HCT116 (cell line): ENCODE measurements around the gene APP. TPM values are rescaled to one million over a fixed set of nuclear protein-coding genes. Genes with fewer than 3 reads are reported as not detected.

Experiments
- ATAC-seq: fragments of 200-7000 bp; cut with Tn5 transposase; 2 replicates; pipeline ENCODE4 v1.9.1; 2020; ENCODE audit warnings: mild to moderate bottlenecking, moderate library complexity
- BruUV-seq: library from RNA; stranded (reverse); fragments of 400-500 nt; replicated peaks from 2 replicates; lab custom pipeline; 2021; lab: Mats Ljungman, UMichigan
- CTCF ChIA-PET: fragments of 300-600 bp; sonication (Branson Sonifier 250); formaldehyde crosslinking; loops from one replicate; lab custom pipeline; 2021; ENCODE audit warnings: antibody characterized with exemption; lab: Charles Lee
- POLR2A ChIA-PET: fragments of 300-600, 350-600 bp; sonication (Branson Sonifier 250); formaldehyde crosslinking; loops from one replicate; lab custom pipeline; 2021; ENCODE audit warnings: antibody characterized with exemption; lab: Charles Lee
- RAD21 ChIA-PET, 2 experiments: fragments of 300-600 bp; sonication (Branson Sonifier 250); formaldehyde crosslinking; loops; one replicate each; lab custom pipeline; 2023; ENCODE audit warnings: low total read pairs in 2 of 2; ENCODE audit not compliant: uncharacterized antibody in 2 of 2, unreplicated experiment in 2 of 2, low non-redundant PET in 1 of 2; lab: Charles Lee
- DNase-seq: peaks from one replicate; pipeline ENCODE4 v3.0.0-alpha.2; 2010; ENCODE audit warnings: low read depth, low spot score
- H2AFZ ChIP-seq: fragments of 200-600 bp; shearing (Covaris generic), sonication (generic); 2 replicates; pipeline ENCODE4 v1.6.1; 2017; ENCODE audit warnings: low read depth, mixed run types, mixed read lengths, antibody characterized with exemption, low read length; ENCODE audit not compliant: poor library complexity, severe bottlenecking
- H3K27ac ChIP-seq: 2 replicates; pipeline ENCODE4 v1.5.1; 2012; ENCODE audit warnings: low read depth, low read length
- H3K27me3 ChIP-seq: fragments of 200-600 bp; sonication (generic); 2 replicates; pipeline ENCODE4 v1.6.1; 2016; ENCODE audit warnings: mixed run types, low read length, mixed read lengths; ENCODE audit not compliant: insufficient read depth
- H3K36me3 ChIP-seq, 2 experiments: fragments of 200-500 bp in 1 of 2; fragments of 200-600 bp in 1 of 2; sonication (Bioruptor generic) in 1 of 2; sonication (generic) in 1 of 2; 2 replicates each; pipeline versions ENCODE4 v1.5.1 to v1.6.1; 2014 to 2016; ENCODE audit warnings: low read length in 2 of 2, inconsistent platforms in 1 of 2, mixed read lengths in 1 of 2, mixed run types in 1 of 2; ENCODE audit not compliant: insufficient read depth in 2 of 2, control insufficient read depth in 1 of 2
- H3K4me1 ChIP-seq, 2 experiments: fragments of 200-600 bp in 1 of 2; sonication (generic) in 1 of 2; 2 replicates each; pipeline versions ENCODE4 v1.5.1 to v1.6.1; 2012 to 2017; ENCODE audit warnings: low read length in 2 of 2, inconsistent platforms in 1 of 2, mild to moderate bottlenecking in 1 of 2, mixed read lengths in 1 of 2, mixed run types in 1 of 2, moderate library complexity in 1 of 2; ENCODE audit not compliant: insufficient read depth in 2 of 2, control insufficient read depth in 1 of 2
- H3K4me2 ChIP-seq: fragments of 200-600 bp; sonication (generic); 2 replicates; pipeline ENCODE4 v1.6.1; 2017; ENCODE audit warnings: mixed run types, low read length, mixed read lengths
- H3K4me3 ChIP-seq, 2 experiments: fragments of 200-600 bp in 1 of 2; sonication (generic) in 1 of 2; replicated peaks in 1 of 2; 2 replicates each; pipeline ENCODE4 v1.5.1; 2011 to 2016; ENCODE audit warnings: low read length in 2 of 2, control low read depth in 1 of 2, low read depth in 1 of 2, mild to moderate bottlenecking in 1 of 2, mixed read lengths in 1 of 2, mixed run types in 1 of 2
- H3K79me2 ChIP-seq: fragments of 200-600 bp; sonication (generic); 2 replicates; pipeline ENCODE4 v1.6.1; 2017; ENCODE audit warnings: mild to moderate bottlenecking, mixed run types, low read length, moderate library complexity, mixed read lengths; ENCODE audit not compliant: insufficient read depth
- H3K9ac ChIP-seq: fragments of 200-600 bp; sonication (generic); 2 replicates; pipeline ENCODE4 v1.6.1; 2016; ENCODE audit warnings: low read length, mixed read lengths
- H3K9me2 ChIP-seq: fragments of 200-600 bp; sonication (generic), shearing (Covaris generic); 2 replicates; pipeline ENCODE4 v1.6.1; 2017; ENCODE audit warnings: mixed run types, mild to moderate bottlenecking, moderate library complexity; ENCODE audit not compliant: insufficient read depth
- H3K9me3 ChIP-seq, 2 experiments: fragments of 200-500 bp in 1 of 2; fragments of 200-600 bp in 1 of 2; sonication (Bioruptor generic) in 1 of 2; sonication (generic) in 1 of 2; 2 replicates each; pipeline ENCODE4 v1.6.1; 2014 to 2017; ENCODE audit warnings: low read length in 2 of 2, mixed read lengths in 2 of 2, inconsistent platforms in 1 of 2, low read depth in 1 of 2, mild to moderate bottlenecking in 1 of 2, mixed run types in 1 of 2, moderate library complexity in 1 of 2; ENCODE audit not compliant: control insufficient read depth in 1 of 2, insufficient read depth in 1 of 2
- H4K20me1 ChIP-seq: fragments of 200-600 bp; sonication (generic), shearing (Covaris generic); 2 replicates; pipeline ENCODE4 v1.6.1; 2017; ENCODE audit warnings: mixed run types, mild to moderate bottlenecking, moderate library complexity; ENCODE audit not compliant: insufficient read depth
- CBX3 ChIP-seq: IDR thresholded peaks from 2 replicates; pipeline ENCODE4 v1.6.1; 2012; ENCODE audit warnings: low read depth
- CEBPB ChIP-seq: IDR thresholded peaks from 2 replicates; pipeline ENCODE4 v1.6.1; 2012; ENCODE audit warnings: low read depth
- EGR1 ChIP-seq: IDR thresholded peaks from 2 replicates; pipeline ENCODE4 v1.6.1; 2012; ENCODE audit warnings: low read depth
- ELF1 ChIP-seq: IDR thresholded peaks from 2 replicates; pipeline ENCODE4 v1.6.1; 2012; ENCODE audit warnings: low read depth, borderline replicate concordance
- FOSL1 ChIP-seq: IDR thresholded peaks from 2 replicates; pipeline ENCODE4 v1.6.1; 2012; ENCODE audit warnings: low read depth
- JUND ChIP-seq: IDR thresholded peaks from 2 replicates; pipeline ENCODE4 v1.6.1; 2012
- POLR2A ChIP-seq: IDR thresholded peaks from 2 replicates; pipeline ENCODE4 v1.7.0; 2011; ENCODE audit warnings: borderline replicate concordance; ENCODE audit not compliant: insufficient read depth, insufficient read length; ENCODE audit errors: extremely low read depth
- POLR2AphosphoS5 ChIP-seq: IDR thresholded peaks from 2 replicates; pipeline ENCODE4 v1.6.1; 2011; ENCODE audit warnings: mild to moderate bottlenecking, low read depth, low read length, moderate library complexity
- RAD21 ChIP-seq: IDR thresholded peaks from 2 replicates; pipeline ENCODE4 v1.6.1; 2012; ENCODE audit warnings: low read depth, mild to moderate bottlenecking
- SP1 ChIP-seq: IDR thresholded peaks from 2 replicates; pipeline ENCODE4 v1.6.1; 2012; ENCODE audit warnings: low read depth
- intact Hi-C: fragments of 100-400 bp; cut with micrococcal nuclease; formaldehyde crosslinking; loops from 2 replicates; pipeline ENCODE4 v1.10.0; 2022
- total RNA-seq: library from RNA; stranded (reverse); gene quantifications from one replicate; pipeline ENCODE4 v1.2.1, GENCODE V29; 2021; ENCODE audit not compliant: unreplicated experiment
- TF ChIP-seq, protein P1 (sequence below): IDR thresholded peaks from 2 replicates; pipeline ENCODE4 v1.6.1; 2012
- TF ChIP-seq, protein P2 (sequence below): IDR thresholded peaks from 2 replicates; pipeline ENCODE4 v1.6.1; 2012; ENCODE audit warnings: low read depth
- TF ChIP-seq, protein P3 (sequence below): IDR thresholded peaks from 2 replicates; pipeline ENCODE4 v1.6.1; 2011; ENCODE audit warnings: mild to moderate bottlenecking, low read length, moderate library complexity; ENCODE audit not compliant: insufficient replicate concordance; ENCODE audit errors: extremely low read depth

The APP gene
- total RNA-seq, 1 experiment from 2014 or later: 267 TPM

DNA sequence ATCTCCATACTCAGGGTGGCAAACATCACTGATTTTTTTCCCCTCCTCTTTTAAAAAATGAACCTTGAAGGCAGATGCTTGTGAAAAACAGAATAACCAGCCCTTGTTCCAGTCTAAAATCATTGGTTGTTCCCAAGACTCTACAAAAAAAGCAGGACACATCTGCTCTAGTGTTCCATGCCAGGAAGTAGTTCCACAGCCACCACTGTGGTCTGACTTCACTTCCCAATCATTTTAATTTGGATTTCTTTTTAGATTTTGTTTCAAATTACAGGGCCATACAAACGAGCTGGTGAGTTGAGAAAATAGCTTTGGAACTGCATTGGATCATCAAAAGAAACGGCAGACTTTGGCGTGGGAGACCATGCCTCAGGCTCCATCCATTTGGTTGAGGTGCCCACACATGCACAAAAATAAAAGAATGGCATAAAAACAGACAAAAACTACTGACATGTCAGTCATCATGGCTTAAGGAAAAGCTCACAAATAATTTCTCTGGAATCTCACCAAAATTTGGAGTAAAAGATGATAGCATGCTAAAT is 225.8 kb downstream of the APP start:
- Histone ChIP-seq H2AFZ (no peak overlapping the region), H3K4me3 (no peak overlapping the region), H3K9ac (no peak overlapping the region), H3K27me3 (no peaks in the 10 kb centered on the region), H3K4me1 (no peaks in the 10 kb centered on the region), H3K79me2 (peaks cover 5% of the 10 kb centered on the region; the same call in 1 of the 2 replicates), H3K27ac (no peak overlapping the region), H4K20me1 (no peaks in the 10 kb centered on the region), H3K36me3 (no peaks in the 10 kb centered on the region), H3K4me2 (no peak overlapping the region), H3K9me3 (no peaks in the 10 kb centered on the region), H3K9me2 (no peaks in the 10 kb centered on the region)
- ChIA-PET RAD21 (no interaction called here), CTCF (no interaction called here), POLR2A (no interaction called here)
- no peak for DNase-seq
- intact Hi-C loops: no loop called here
- BruUV-seq: no TSS peak
- TF ChIP-seq, protein P1, sequence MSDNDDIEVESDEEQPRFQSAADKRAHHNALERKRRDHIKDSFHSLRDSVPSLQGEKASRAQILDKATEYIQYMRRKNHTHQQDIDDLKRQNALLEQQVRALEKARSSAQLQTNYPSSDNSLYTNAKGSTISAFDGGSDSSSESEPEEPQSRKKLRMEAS: no peak
- TF ChIP-seq FOSL1: no peak
- TF ChIP-seq SP1: no peak
- TF ChIP-seq EGR1: no peak
- TF ChIP-seq RAD21: no peak
- no peak for TF ChIP-seq CBX3
- no peak for TF ChIP-seq POLR2AphosphoS5
- TF ChIP-seq JUND: no peak
- TF ChIP-seq ELF1: no peak
- TF ChIP-seq CEBPB: no peak
- no peak for TF ChIP-seq POLR2A
- ATAC-seq: no peak

DNA sequence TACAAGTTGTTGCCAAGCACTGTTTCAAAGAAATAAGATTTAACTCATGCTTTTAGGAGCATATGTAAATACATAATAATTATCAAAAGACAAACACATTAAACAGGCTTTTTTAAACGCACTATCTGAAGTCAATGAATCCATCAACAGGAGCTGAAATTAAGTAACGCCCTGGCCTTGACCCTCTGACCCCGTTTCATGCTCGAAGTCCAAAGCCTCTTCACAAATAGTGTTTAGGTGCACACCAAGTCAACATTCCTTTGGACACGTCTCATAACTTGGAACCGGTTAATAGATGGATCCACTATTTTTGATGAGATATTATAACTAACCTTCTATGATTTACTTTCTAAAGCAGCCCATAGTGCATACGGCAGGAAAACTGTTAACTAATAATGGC is 226.5 kb downstream of the APP start:
- Histone ChIP-seq H2AFZ (no peak overlapping the region), H3K9me3 (no peaks in the 10 kb centered on the region), H3K36me3 (no peaks in the 10 kb centered on the region), H3K27ac (no peak overlapping the region), H4K20me1 (no peaks in the 10 kb centered on the region), H3K4me3 (no peak overlapping the region), H3K9ac (no peak overlapping the region), H3K9me2 (no peaks in the 10 kb centered on the region), H3K79me2 (peaks cover 5% of the 10 kb centered on the region; the same call in 1 of the 2 replicates), H3K27me3 (no peaks in the 10 kb centered on the region), H3K4me1 (no peaks in the 10 kb centered on the region), H3K4me2 (no peak overlapping the region)
- POLR2A ChIA-PET: no interaction called here
- no TSS peak for BruUV-seq
- no peak for ATAC-seq
- CTCF ChIA-PET: no interaction called here
- intact Hi-C loops: no loop called here
- RAD21 ChIA-PET: no interaction called here
- DNase-seq: no peak
- TF ChIP-seq SP1 (no peak), ELF1 (no peak), CEBPB (no peak)
- TF ChIP-seq, protein P2, sequence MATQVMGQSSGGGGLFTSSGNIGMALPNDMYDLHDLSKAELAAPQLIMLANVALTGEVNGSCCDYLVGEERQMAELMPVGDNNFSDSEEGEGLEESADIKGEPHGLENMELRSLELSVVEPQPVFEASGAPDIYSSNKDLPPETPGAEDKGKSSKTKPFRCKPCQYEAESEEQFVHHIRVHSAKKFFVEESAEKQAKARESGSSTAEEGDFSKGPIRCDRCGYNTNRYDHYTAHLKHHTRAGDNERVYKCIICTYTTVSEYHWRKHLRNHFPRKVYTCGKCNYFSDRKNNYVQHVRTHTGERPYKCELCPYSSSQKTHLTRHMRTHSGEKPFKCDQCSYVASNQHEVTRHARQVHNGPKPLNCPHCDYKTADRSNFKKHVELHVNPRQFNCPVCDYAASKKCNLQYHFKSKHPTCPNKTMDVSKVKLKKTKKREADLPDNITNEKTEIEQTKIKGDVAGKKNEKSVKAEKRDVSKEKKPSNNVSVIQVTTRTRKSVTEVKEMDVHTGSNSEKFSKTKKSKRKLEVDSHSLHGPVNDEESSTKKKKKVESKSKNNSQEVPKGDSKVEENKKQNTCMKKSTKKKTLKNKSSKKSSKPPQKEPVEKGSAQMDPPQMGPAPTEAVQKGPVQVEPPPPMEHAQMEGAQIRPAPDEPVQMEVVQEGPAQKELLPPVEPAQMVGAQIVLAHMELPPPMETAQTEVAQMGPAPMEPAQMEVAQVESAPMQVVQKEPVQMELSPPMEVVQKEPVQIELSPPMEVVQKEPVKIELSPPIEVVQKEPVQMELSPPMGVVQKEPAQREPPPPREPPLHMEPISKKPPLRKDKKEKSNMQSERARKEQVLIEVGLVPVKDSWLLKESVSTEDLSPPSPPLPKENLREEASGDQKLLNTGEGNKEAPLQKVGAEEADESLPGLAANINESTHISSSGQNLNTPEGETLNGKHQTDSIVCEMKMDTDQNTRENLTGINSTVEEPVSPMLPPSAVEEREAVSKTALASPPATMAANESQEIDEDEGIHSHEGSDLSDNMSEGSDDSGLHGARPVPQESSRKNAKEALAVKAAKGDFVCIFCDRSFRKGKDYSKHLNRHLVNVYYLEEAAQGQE: no peak
- TF ChIP-seq, protein P3, sequence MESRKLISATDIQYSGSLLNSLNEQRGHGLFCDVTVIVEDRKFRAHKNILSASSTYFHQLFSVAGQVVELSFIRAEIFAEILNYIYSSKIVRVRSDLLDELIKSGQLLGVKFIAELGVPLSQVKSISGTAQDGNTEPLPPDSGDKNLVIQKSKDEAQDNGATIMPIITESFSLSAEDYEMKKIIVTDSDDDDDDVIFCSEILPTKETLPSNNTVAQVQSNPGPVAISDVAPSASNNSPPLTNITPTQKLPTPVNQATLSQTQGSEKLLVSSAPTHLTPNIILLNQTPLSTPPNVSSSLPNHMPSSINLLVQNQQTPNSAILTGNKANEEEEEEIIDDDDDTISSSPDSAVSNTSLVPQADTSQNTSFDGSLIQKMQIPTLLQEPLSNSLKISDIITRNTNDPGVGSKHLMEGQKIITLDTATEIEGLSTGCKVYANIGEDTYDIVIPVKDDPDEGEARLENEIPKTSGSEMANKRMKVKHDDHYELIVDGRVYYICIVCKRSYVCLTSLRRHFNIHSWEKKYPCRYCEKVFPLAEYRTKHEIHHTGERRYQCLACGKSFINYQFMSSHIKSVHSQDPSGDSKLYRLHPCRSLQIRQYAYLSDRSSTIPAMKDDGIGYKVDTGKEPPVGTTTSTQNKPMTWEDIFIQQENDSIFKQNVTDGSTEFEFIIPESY: no peak
- TF ChIP-seq, protein P1: no peak
